ENCODE data around the gene CLINT1. TPM values are rescaled to one million over a fixed set of nuclear protein-coding genes. Genes with fewer than 3 reads are reported as not detected.

Gene CLINT1
- total and polyA plus RNA-seq, 9 of the 15 experiments (the other 6 are each of a cell fraction or from before 2014, with no cell fraction given): 23.6 to 125 (median 71.4) TPM

DNA sequence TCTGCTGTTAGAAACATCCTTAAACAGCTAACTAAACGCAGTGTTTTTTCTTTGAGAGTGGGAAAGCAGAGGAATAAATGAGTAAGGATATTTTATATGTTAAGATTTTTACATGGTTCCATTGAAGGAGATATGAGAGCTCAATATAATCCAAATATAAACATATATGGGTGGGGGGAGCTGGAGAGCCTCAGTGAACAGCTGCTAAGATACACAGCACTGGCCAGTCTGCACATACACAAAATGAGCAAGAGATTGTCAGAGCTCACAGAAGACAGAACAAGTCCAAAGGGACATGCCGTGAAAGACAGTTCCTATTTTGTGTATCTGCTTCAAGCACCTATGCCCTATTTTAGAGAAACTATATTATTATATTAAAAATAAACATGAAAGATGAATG lies 46.9 kb downstream of the CLINT1 start (continued):
- TF ChIP-seq, protein P1, sequence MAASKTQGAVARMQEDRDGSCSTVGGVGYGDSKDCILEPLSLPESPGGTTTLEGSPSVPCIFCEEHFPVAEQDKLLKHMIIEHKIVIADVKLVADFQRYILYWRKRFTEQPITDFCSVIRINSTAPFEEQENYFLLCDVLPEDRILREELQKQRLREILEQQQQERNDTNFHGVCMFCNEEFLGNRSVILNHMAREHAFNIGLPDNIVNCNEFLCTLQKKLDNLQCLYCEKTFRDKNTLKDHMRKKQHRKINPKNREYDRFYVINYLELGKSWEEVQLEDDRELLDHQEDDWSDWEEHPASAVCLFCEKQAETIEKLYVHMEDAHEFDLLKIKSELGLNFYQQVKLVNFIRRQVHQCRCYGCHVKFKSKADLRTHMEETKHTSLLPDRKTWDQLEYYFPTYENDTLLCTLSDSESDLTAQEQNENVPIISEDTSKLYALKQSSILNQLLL (CRISPR knock-in tag; IDR thresholded peaks at IDR 0.05; ENCODE audit: borderline replicate concordance): no peak

DNA sequence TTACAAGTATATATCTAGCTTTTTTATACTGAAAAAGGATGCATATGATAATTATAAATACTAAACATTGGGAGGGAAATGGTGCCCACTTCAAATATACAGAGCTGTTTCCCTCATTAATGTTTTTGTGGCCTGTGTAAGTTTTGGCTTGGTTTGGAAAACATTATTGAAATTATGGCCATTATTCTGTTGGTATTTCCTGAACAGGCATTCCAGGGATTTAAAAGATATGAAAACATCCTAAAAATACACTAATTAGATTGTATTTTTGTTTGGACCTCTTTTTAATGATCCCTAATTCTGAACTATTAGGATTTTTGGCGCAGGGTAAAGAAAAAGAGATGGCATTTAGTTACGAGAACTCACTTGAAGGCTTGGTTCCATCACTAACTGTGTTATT lies 50.9 kb downstream of the CLINT1 start:
- DNase-seq (ENCODE audit: extremely low read depth in 1 of 4, low spot score in 3 of 4): no peak
- TF ChIP-seq THRAP3 (IDR thresholded peaks at IDR 0.05; ENCODE audit: borderline replicate concordance) (no peak), ZNF584 (CRISPR knock-in tag; IDR thresholded peaks at IDR 0.05; ENCODE audit: low read depth) (no peak), ESRRA (IDR thresholded peaks at IDR 0.05; ENCODE audit: borderline replicate concordance, low read depth) (no peak), SMARCE1 (IDR thresholded peaks at IDR 0.05) (no peak), HNRNPUL1 (IDR thresholded peaks at IDR 0.05; ENCODE audit: low read length) (no peak), MTF1 (CRISPR knock-in tag; IDR thresholded peaks at IDR 0.05; ENCODE audit: borderline replicate concordance) (no peak), ZNF12 (CRISPR knock-in tag; IDR thresholded peaks at IDR 0.05) (no peak), HDAC2 (IDR thresholded peaks at IDR 0.05) (no peak)
- TF ChIP-seq, protein P2, sequence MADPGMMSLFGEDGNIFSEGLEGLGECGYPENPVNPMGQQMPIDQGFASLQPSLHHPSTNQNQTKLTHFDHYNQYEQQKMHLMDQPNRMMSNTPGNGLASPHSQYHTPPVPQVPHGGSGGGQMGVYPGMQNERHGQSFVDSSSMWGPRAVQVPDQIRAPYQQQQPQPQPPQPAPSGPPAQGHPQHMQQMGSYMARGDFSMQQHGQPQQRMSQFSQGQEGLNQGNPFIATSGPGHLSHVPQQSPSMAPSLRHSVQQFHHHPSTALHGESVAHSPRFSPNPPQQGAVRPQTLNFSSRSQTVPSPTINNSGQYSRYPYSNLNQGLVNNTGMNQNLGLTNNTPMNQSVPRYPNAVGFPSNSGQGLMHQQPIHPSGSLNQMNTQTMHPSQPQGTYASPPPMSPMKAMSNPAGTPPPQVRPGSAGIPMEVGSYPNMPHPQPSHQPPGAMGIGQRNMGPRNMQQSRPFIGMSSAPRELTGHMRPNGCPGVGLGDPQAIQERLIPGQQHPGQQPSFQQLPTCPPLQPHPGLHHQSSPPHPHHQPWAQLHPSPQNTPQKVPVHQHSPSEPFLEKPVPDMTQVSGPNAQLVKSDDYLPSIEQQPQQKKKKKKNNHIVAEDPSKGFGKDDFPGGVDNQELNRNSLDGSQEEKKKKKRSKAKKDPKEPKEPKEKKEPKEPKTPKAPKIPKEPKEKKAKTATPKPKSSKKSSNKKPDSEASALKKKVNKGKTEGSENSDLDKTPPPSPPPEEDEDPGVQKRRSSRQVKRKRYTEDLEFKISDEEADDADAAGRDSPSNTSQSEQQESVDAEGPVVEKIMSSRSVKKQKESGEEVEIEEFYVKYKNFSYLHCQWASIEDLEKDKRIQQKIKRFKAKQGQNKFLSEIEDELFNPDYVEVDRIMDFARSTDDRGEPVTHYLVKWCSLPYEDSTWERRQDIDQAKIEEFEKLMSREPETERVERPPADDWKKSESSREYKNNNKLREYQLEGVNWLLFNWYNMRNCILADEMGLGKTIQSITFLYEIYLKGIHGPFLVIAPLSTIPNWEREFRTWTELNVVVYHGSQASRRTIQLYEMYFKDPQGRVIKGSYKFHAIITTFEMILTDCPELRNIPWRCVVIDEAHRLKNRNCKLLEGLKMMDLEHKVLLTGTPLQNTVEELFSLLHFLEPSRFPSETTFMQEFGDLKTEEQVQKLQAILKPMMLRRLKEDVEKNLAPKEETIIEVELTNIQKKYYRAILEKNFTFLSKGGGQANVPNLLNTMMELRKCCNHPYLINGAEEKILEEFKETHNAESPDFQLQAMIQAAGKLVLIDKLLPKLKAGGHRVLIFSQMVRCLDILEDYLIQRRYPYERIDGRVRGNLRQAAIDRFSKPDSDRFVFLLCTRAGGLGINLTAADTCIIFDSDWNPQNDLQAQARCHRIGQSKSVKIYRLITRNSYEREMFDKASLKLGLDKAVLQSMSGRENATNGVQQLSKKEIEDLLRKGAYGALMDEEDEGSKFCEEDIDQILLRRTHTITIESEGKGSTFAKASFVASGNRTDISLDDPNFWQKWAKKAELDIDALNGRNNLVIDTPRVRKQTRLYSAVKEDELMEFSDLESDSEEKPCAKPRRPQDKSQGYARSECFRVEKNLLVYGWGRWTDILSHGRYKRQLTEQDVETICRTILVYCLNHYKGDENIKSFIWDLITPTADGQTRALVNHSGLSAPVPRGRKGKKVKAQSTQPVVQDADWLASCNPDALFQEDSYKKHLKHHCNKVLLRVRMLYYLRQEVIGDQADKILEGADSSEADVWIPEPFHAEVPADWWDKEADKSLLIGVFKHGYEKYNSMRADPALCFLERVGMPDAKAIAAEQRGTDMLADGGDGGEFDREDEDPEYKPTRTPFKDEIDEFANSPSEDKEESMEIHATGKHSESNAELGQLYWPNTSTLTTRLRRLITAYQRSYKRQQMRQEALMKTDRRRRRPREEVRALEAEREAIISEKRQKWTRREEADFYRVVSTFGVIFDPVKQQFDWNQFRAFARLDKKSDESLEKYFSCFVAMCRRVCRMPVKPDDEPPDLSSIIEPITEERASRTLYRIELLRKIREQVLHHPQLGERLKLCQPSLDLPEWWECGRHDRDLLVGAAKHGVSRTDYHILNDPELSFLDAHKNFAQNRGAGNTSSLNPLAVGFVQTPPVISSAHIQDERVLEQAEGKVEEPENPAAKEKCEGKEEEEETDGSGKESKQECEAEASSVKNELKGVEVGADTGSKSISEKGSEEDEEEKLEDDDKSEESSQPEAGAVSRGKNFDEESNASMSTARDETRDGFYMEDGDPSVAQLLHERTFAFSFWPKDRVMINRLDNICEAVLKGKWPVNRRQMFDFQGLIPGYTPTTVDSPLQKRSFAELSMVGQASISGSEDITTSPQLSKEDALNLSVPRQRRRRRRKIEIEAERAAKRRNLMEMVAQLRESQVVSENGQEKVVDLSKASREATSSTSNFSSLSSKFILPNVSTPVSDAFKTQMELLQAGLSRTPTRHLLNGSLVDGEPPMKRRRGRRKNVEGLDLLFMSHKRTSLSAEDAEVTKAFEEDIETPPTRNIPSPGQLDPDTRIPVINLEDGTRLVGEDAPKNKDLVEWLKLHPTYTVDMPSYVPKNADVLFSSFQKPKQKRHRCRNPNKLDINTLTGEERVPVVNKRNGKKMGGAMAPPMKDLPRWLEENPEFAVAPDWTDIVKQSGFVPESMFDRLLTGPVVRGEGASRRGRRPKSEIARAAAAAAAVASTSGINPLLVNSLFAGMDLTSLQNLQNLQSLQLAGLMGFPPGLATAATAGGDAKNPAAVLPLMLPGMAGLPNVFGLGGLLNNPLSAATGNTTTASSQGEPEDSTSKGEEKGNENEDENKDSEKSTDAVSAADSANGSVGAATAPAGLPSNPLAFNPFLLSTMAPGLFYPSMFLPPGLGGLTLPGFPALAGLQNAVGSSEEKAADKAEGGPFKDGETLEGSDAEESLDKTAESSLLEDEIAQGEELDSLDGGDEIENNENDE (IDR thresholded peaks at IDR 0.05; ENCODE audit: low read depth, low read length): no peak

More for the DNA sequence above, 50.9 kb downstream of the CLINT1 start:
- Histone ChIP-seq H3K27ac (ENCODE audit: extremely low read depth, low read depth, low read length) (no peak overlapping the region), H3K9ac (ENCODE audit: insufficient read depth in 1 of 2, low read depth in 2 of 2, low read length in 2 of 2) (no peak overlapping the region), H3K4me3 (no peak overlapping the region), H2AFZ (ENCODE audit: low read depth, low read length) (no peak overlapping the region), H3K4me1 (replicated peaks in 1 of 2; ENCODE audit: control insufficient read depth in 2 of 2, insufficient read depth in 2 of 2, low read length in 2 of 2) (no peaks in the 10 kb centered on the region), H3K4me2 (ENCODE audit: insufficient read depth, low read length) (no peak overlapping the region), H3K9me3 (replicated peaks; ENCODE audit: control insufficient read depth, insufficient read depth, low read depth, low read length) (no peaks in the 10 kb centered on the region), H3K79me2 (ENCODE audit: control insufficient read depth, insufficient read depth, low read length) (no peaks in the 10 kb centered on the region), H4K20me1 (replicated peaks; ENCODE audit: control insufficient read depth, insufficient read depth, low read length) (no peaks in the 10 kb centered on the region), H3K36me3 (ENCODE audit: control insufficient read depth, insufficient read depth, low read length) (peaks cover 86% of the 10 kb centered on the region), H3K9me1 (ENCODE audit: control insufficient read depth, insufficient read depth, low read length) (no peaks in the 10 kb centered on the region), H3K27me3 (ENCODE audit: control insufficient read depth in 2 of 2, insufficient read depth in 2 of 2, low read length in 2 of 2) (no peaks in the 10 kb centered on the region)
- no peak for FAIRE-seq
- no peak for ATAC-seq
- intact Hi-C loops (cut with micrococcal nuclease) (no loop called here), in situ Hi-C loops (cut with MboI) (no loop called here)
- BruUV-seq (replicated peaks): no TSS peak
- ChIA-PET POLR2A (interaction anchor here (1.4 kb wide), 1 partner anchor 38 kb away, joined by 3 read pairs; no protein-coding TSS in a partner anchor), CTCF (ENCODE audit: low intra/inter-chr PET ratio) (no interaction called here)
- 51% methylated on average over 2 of the region's 2 CpGs for WGBS (ENCODE audit: insufficient coverage, low coverage, missing lambda C conversion rate)

Measured in K562 (cell line).